ENCODE results near the gene ADGRV1.
"Not testable (repeated sequence)": the region's sequence is repeated elsewhere in the genome, so short reads cannot be mapped to it uniquely, and the experiment has no call there.

ADGRV1 gene

DNA sequence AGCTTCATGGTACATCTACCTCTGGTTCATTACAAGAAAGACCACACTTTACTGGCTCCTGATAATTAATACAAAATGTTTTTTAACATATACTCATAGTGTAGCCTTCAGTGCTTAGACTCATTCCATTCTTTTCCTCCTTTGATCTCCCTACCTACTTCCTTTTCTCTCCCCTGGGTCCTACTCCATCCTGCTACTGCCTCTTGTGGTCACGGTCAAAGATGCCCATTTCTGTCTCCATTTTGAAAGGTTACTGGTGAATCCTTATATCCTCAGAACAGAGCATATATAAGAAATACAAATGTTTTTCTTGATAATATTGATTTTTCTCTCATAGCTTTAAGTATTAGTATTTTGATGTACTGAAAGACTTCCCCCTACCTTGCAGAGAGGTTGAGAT is 448.7 kb downstream of the ADGRV1 start:
- no peak for FAIRE-seq

DNA sequence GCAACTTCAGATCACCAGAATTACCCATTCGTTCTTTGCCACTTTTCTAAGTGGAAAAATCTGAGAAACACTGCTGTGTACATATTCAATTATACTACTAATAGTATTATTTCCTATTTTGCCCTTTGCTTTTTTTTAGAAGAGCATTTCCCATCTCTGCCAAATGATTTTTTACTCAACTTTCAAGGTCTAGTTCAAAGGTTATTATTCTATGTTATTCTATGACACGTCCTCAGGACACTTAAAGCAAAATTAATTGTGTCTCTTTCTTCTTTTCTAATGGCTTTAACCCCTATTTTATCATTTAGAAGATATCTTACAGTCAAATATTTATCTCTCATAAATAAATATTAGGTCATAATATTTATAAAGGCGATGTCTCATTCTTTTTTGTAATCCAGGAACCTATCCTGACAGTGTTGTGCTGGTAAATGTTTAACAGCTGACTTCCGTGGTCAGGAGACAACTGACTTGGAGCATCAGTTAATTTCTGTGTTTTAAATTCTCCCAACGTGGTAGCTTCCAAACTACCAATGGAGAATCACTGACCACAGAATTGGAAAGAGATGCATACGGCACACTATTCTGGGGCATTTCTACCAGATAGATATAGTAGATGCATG is 449.3 kb downstream of the ADGRV1 start:
- no peak for FAIRE-seq

GRCh38 chr5:91010090-91010489 is 451.5 kb downstream of the ADGRV1 start:
- FAIRE-seq, result no peak

DNA sequence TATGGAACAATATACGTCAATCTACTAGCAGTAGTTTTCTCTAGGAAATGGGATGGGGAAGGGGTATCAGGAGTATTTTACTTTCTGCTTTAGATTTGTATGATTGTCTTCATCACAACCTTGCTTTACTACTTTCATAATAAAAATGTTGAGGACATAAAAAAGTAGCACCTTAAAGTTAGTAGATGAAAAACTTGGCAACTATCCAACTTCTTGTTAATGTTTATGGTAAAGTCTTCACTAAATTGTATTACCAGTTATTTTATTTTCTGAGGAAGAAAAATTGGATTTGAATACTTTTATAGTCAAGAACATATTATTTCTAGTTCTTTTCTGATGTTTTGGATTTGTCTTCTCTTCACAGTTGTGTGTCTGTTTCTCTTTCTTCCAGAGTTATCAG is 452.4 kb downstream of the ADGRV1 start:
- FAIRE-seq, result no peak

DNA sequence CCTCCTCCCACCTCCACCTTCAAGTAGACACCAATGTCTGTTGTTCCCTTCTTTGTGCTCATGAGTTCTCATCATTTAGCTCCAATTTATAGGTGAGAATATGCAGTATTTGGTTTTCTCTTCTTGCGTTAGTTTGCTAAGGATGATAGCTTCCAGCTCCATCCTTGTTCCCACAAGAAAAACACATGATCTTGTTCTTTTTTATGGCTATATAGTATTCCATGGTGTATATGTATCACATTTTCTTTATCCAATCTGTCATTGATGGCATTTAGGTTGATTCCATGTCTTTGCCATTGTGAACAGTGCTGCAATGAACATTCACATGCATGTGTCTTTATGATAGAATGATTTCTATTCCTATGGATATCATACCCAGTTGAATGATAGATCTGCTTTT is 454.3 kb downstream of the ADGRV1 start:
- not testable (repeated sequence) for FAIRE-seq

DNA sequence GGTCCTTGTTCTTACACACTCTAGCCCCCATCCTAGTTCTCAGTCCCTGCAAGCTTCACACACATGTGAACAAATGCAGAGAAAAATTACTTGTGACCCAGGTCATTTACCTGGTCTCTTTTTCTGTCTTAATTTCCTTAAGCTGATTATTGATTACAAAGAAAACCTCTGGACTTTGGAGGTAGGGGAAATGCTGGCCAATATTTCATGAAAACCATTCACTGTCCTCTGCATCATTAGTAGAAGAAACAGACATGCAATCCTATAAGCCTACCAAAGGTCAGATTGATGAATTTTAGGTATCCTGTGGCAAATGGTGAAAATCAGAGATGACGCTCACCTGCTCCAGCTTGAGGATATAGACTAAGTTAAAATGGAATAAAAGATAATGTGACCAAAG is 457.7 kb downstream of the ADGRV1 start:
- FAIRE-seq, result no peak

DNA sequence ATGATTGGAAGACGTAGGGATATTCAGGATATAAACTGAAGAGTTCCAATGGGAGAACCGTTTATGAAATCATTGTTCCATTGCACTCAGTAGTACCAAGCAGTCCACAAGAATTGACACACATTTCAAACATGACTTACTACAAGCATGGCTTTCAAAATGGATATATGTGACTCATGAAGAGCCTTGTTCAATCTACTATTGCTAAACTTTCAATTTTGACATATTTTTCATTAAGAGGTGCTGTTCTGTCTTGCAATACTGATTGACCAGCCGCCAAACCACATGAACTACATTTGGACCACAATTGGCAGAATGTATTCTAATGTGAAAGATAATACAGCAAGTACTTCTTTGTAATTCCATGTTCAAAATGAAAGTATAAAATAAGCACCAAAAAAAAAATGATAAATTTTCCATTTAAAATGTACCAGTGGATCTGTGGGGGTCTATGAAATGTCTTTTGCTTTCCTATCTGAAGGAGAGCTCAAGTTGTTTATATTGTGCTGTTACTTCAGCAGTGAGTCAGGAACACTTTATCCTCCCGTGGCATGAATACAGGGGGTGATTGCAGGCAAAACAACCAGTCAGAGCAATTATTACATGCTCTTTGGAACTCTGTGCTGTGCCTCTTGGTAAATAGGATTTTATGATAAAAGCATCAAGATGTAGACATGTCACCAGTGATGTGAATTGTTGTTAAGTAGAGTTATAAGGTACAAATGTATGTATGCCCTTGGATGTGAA is 458.5 kb downstream of the ADGRV1 start:
- FAIRE-seq, result no peak

GRCh38 chr5:91018200-91018599 is 459.6 kb downstream of the ADGRV1 start:
- no peak for FAIRE-seq

DNA sequence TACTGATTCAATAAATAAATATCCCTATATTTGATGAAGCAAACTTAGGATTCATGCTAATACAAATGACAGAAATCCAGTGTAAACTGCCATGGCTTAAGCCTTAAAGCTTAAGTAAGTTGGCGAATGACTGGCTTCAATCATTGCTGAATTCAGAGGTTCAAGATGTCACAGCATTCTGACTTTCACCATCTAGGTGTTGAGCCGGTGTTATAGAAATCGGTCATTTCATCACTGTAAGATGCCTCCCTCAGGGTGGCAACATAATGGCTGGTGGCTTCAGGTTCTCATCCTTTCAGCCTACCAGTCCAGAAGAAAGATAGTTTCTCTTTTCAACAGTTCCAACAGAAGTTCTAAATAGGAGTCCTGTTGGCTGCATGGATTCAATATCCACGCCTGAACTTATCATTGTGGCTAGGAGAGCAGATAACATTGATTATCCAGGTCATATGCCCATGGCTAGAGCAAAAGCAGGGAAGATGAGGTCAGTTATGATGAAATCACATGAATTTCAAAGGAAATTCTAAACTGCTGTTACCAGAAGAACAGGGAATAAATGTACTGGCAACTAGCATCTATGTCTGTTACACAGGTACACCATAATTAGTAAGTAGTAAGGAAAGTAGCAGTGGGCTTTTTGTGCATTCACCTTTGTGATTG is 460.2 kb downstream of the ADGRV1 start:
- no peak for FAIRE-seq

- no peak for FAIRE-seq
Observed at GRCh38 chr5:91020065-91020800, 461.6 kb downstream of the ADGRV1 start.

DNA sequence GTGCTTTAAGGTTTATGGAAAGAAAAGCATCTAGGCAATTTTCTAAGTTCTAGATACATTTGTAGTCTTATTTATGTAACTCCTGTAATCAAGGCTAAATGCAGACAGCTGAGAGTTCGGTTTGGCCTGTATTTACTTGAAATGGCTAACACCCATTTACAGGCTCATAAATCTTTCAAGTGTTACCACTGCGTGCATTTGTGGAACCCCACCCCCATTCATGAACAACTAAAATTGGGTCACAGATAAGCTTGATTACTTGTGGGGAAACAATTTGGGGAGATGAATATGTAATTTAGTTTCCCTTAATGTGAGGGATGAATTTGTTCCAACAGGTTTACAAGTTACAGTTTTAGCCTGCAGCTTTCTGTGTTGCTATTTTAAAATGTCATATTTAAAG is 463.9 kb downstream of the ADGRV1 start:
- no peak for FAIRE-seq

- no peak for FAIRE-seq
Observed at GRCh38 chr5:91024206-91024605, 465.6 kb downstream of the ADGRV1 start.

DNA sequence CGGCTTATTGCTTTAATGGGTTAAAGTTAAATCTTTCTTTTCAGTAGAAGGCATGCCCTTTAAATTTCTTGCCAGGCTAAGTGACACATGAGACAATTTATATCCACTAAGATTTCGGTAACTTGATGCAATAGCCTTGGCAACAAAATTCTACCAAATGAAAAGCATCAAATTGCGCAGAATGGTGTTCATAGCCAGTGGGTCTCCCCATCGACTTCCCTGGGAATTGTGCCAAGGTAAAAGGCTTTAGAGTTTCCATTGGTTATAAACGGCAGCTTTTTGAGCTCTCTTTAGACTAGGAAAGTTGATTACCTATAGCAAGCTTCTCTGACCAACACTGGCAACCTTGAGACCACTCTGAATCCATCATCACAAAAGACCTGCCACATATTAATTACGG is 466.1 kb downstream of the ADGRV1 start:
- FAIRE-seq, result no peak

DNA sequence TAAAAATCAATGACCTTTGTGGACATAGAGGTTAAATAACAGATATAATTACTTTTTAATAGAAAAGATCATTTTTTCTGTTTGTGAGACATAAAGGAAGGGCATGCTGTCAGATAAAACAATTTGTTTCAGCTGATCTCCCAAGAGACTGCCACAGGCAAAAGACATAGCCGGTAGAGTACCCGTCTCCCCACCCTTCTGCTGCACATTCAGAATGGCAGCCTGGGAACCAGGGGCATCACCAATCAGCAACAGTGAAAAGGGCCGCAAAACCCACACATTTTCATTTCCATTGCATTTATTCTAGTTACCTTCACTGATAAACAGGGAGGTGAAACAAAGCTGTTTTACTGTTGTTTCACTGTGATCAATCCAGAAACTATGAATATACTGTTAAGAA is 466.9 kb downstream of the ADGRV1 start:
- FAIRE-seq, result no peak

DNA sequence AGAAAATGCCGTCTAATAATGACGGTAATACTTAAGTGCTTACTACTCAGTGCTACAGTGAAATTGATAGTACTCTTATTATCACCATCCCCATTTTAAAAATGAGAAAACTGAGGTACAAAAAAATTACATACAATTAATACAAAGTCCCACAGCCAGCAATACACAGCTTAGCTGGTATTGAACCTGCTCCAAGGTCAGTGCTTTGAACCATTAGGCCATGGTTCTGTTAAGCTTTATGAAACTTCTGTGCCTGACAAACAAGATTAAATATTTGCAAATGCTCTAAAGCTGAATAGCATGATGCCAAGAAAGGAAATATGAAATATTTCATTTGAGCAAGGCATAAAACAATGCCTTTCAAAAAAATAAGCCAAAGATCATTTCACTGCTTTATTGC is 467.4 kb downstream of the ADGRV1 start:
- FAIRE-seq, result no peak

DNA sequence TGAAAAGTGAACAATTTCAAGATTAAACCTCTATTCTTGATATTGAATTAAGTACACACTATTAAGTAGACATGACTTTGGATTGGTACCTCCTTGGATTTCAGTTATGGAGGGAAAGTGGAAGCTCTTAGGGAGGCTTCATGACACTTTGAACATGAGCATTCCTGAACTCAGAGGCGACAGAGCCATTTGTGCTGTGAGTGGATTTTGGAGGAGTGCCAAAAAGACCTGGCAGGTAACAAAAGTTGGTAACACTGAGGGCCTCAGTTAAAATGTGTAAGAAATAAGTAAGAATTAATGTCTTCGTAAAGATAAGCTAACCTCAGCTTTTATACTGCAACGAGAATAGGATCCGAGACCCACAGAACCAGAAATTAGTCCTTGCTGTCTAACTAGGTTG is 467.9 kb downstream of the ADGRV1 start:
- no peak for FAIRE-seq

- FAIRE-seq, result no peak
Observed at GRCh38 chr5:91027405-91028139, 469.0 kb downstream of the ADGRV1 start.

GRCh38 chr5:91028499-91028956 is 469.9 kb downstream of the ADGRV1 start:
- no peak for FAIRE-seq

DNA sequence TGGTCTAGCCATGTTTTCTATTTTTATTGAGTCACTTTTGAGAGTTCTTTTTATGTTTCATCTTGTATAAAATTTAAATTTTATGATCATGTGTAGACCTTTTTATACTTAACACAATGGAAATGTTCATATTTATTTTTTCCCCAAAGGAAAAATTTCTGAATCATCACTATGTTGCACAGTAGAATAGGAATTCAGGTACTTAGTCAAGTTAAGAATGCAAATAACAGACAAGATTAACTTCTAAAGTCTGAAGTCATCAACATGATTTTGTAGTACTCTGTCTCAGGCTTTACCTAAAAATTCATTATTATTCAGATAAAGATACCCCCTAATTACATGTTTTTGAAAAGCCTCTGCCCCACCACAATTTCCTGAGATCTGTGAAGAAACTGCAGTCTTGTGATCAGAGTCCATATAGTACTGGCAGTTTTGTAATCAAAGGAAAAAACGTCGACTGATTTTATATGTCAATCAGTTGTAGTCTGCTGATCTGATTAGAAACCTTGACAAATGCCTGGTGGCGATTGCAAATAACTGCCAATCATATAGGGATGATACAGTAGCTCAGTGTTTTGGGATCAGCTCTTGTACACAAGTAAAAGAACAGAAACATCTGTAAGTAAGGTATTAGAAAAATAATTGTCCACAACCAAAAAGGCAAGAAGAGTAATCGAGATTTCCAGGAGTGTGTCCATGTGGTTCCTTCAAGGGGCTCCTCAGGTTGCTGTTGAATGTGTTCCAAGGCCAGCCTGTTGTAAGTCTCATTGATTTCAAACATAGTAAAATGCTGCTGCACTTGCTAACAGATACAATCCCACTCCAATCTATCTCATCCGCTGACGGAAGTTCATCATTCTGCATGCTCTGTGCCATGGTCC is 472.2 kb downstream of the ADGRV1 start:
- no peak for FAIRE-seq

DNA sequence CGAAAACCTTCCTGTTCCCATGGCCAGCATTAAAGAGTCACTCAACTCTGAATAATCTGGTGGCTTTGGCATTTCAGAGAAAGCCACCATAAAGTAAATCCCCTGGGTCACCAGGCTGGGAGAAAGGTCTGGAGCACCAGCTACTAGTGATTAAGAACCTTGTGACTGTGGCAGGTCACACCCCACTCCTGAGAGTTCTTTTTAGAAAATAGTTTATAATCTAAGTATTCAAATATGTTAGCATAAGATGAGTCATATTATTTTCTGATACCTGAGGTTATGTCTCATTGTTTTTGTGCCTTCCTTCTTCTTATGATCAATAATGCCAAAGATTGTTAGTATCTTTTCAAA is 472.8 kb downstream of the ADGRV1 start:
- FAIRE-seq, result no peak

DNA sequence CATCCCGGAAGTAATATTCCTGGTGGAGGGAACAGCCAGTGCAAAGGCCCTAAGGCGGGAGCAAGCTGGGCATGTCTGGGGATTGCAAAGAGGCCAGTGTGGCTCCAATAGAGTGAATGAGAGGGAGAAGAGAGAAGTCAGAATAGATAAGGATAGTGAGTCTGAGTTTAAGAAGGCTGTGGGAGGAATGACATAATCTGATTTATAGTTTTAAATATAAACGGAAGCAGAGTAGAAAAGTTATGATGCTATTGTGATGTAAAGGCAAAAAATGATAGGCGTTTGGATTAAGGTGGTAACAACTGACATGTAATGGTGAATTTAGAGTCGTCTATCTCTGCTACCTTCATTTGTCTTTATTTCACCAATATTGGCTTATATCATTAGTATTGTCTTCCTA is 473.5 kb downstream of the ADGRV1 start:
- FAIRE-seq, result no peak

- no peak for FAIRE-seq
Observed at GRCh38 chr5:91033370-91033769, 474.8 kb downstream of the ADGRV1 start.
